ENCODE measurements around the gene KMT5B. TPM values are rescaled to one million over a fixed set of nuclear protein-coding genes. Genes with fewer than 3 reads are reported as not detected.

The KMT5B gene
- total RNA-seq, 2 experiments from 2014 or later, result 22.9 to 23.1 TPM

DNA sequence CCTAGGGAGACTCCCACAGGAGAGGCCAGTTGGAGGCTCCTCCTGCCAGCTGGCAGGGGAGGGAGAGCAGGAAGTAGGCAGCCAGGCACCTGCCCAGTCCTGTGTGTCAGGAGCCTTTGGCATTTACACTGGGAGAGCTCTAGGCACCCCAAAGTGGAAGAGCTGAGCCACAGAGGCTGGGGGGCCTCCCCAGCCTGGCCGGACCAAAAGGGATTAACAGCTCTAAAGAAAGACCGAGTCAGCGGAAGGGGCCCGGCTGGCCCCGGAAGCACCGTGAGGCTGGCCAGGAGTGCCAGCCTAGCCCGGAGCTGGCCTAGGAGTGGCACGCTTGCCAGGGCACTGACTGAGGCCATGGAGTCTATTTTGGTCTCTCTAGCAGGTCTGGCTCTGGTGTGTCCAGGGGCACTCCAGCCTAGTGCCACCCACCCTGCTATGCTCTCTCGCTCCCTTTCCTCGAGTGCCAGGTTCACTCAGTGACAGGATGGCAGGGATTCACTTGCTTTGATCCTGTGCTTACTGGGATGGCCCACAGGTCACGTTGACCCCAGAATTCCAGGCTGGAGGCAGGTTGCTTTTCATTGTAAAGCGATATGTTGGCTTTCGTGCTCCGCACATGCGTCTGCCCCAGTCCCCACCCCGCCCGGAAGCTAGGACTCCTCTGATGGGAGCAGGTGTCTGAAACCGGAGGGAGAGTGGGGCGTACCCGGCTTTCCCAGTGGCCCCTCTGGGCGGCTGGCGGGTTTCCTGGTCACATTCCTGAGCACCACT lies 3.3 kb upstream of the KMT5B start:
- Mint-ChIP-seq H3K9me3 (ENCODE audit: low read depth) (no peaks in the 10 kb centered on the region), H3K4me1 (peaks cover 21% of the 10 kb centered on the region), H3K27me3 (peaks cover 2% of the 10 kb centered on the region), H3K27ac (no peak overlapping the region), H3K36me3 (ENCODE audit: low read depth) (peaks cover 2% of the 10 kb centered on the region), H3K4me3 (no peak overlapping the region)
- DNase-seq (no peak), ATAC-seq (no peak)
- POLR2A ChIA-PET, result interaction anchor here (0.7 kb wide), 1 partner anchor 156 kb away, joined by 3 read pairs; no protein-coding TSS in a partner anchor
- CTCF ChIA-PET, result interaction anchor here (1.4 kb wide), 1 partner anchor 9 kb away, joined by 3 read pairs; no protein-coding TSS in a partner anchor
- intact Hi-C loops (cut with DNase I, micrococcal nuclease), result no loop called here

DNA sequence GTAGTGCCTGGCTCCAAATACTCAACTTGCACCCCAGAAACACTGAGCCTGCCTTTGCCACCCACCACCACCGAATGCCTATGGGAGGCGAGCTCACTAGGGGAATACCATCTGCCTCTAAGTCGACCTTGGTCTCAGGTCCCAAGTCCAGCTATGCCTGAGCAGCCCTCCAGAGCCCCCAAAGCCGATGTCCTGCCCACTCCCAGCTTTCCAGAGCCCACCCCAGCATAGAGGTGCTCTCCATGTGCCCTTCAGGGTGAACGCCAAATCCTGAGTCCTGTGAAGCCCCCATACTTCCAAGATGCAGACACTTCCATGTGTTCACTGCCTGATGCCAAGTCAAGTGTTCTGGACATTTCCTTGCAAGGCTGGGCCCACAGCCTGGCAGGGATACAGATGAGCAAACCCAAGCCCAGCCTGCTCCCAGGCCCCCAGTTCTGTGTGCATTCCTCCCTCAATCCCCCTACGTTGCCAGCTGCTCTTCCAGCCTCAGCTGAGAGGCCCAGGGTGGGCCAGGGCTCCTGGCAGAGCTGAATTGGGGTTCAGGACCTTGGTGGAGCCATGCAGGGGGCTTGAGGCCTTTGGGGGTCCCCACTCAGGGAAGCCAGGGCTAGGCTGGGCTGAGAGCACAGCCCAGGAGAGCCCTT lies 2.6 kb upstream of the KMT5B start:
- Mint-ChIP-seq H3K27me3 (peaks cover 2% of the 10 kb centered on the region), H3K9me3 (ENCODE audit: low read depth) (no peaks in the 10 kb centered on the region), H3K4me1 (peaks cover 29% of the 10 kb centered on the region), H3K4me3 (peak overlapping the region; percentile 71), H3K36me3 (ENCODE audit: low read depth) (peaks cover 2% of the 10 kb centered on the region), H3K27ac (no peak overlapping the region)
- DNase-seq (no peak), ATAC-seq (no peak)
- POLR2A ChIA-PET, result no interaction called here
- CTCF ChIA-PET, result interaction anchor here (1.0 kb wide), 1 partner anchor 12 kb away, joined by 3 read pairs; no protein-coding TSS in a partner anchor
- intact Hi-C loops (cut with DNase I, micrococcal nuclease), result no loop called here

DNA sequence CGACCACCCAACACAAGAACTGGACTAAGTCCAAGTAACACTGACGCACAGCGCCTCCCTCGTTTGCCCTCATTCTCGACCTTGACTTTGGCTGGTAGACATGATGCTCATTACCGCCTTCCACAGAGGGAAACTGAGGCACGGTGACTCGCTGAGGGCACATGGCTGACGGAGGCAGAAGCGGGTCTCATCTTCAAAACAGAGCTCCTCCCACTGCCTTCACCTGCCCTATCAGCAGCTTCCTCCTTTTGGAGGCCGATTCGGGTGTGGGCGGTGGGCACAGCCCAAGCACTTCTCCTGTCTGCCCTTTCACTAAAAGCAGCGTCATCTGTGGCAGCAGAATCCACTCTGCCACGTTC lies 2.0 kb upstream of the KMT5B start:
- DNase-seq, result peak; percentile 72
- Mint-ChIP-seq H3K27ac (peak overlapping the region; percentile 42), H3K4me3 (peak overlapping the region; percentile 71), H3K4me1 (peaks cover 34% of the 10 kb centered on the region), H3K9me3 (ENCODE audit: low read depth) (no peaks in the 10 kb centered on the region), H3K36me3 (ENCODE audit: low read depth) (peaks cover 2% of the 10 kb centered on the region), H3K27me3 (peaks cover 2% of the 10 kb centered on the region)
- ChIA-PET POLR2A (no interaction called here), CTCF (interaction anchor here (1.0 kb wide), 1 partner anchor 12 kb away, joined by 3 read pairs; no protein-coding TSS in a partner anchor)
- intact Hi-C loops (cut with DNase I, micrococcal nuclease), result no loop called here
- peak; percentile 27 for ATAC-seq

DNA sequence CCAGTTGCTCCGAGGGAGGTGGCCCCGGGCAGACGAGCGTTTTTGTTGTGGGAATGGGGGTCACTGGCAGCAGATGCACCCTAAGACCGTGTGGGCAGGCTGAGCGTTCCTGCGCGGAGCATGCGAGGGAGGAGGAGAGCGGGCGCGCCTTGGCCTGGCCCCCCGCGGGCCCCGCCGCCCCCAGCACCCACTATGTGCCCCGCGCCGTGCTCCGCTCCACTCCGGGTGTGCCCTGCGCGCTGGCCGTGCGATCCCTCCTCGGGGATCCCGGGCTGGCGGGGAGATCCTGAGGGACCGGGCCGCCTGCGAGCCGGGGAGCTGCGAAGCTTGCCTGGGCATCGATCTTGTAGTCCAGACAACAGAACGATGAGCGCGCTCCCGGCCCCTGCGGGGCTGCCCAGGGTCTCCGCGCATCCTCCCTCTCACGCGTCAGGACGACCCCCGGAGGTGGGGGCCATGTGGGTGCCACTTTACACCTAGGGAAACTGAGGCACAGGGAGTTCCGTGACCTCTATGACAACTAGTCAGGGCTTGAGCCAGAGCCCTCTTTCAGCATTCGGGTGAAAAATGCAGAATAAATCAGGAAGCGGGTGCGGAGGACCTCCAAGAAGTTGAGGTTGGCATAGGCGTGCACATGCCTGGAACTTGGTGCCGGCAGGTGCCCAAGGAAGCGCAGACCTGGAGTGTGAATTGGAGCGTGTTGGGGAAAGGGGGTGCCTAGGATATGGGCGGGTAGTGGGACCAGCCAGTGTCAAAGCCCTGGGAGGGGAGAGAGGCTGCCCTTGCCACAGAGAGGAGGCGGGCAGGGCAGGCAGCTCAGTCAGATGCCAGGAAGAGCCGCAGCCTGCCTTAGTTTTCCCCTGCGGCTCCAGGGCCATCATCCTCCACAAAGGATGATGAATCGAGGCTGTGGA lies 1.3 kb upstream of the KMT5B start:
- Mint-ChIP-seq H3K36me3 (ENCODE audit: low read depth) (peaks cover 2% of the 10 kb centered on the region), H3K27ac (no peak overlapping the region), H3K4me1 (peaks cover 41% of the 10 kb centered on the region), H3K27me3 (peaks cover 2% of the 10 kb centered on the region), H3K9me3 (ENCODE audit: low read depth) (no peaks in the 10 kb centered on the region), H3K4me3 (peak overlapping the region; percentile 71)
- intact Hi-C loops (cut with DNase I, micrococcal nuclease), result loop anchor here in 1 of 2 experiments (5.0 kb wide), 1 partner anchor 628 kb away; the partner anchor contains the start of gene CPT1A
- POLR2A ChIA-PET, result no interaction called here
- DNase-seq, result peak; percentile 32
- peak; percentile 5 for ATAC-seq
- CTCF ChIA-PET, result interaction anchor here (0.7 kb wide), 1 partner anchor 15 kb away, joined by 3 read pairs; no protein-coding TSS in a partner anchor

DNA sequence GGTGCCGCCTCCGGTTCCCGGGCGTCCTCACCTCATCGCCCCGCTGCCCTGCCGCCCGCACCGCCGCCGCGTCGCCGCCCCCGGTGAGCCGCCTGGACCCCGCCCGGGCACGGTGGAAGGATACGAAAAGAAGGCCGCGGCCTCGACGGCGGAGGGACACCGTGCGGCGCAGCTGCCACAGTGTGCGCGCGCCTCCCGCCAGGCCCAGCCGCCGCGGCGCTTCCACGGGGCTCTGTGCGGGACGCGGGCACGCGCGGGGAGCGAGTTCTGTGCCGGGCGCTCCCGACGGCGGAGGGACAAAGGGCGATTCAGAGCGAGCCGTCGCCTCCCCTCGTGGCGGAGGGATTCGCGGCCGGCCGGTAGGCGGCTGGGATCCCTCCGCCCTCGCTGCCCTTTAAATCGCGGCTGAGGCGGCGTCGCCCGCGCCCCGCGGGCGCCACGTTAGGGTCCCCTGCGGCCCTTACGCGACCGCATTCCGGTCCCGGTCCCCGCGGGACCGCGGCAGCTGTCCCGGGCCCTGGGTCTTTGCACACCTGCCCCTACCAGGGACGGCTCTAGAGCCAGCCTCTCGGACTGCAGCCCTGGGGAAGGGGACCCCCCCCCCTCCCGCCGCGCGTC lies 568 bp upstream of the KMT5B start:
- intact Hi-C loops (cut with DNase I, micrococcal nuclease), result loop anchor here in 1 of 2 experiments (1.0 to 5.0 kb wide), 6 partner anchors 59 to 689 kb away; partner anchors contain the start of genes CPT1A, IGHMBP2, MRPL21 and PPP6R3
- H3K27ac Mint-ChIP-seq, result no peak overlapping the region
- peaks cover 47% of the 10 kb centered on the region for H3K4me1 Mint-ChIP-seq
- POLR2A ChIA-PET, result no interaction called here
- DNase-seq, result peak; percentile 87
- peak overlapping the region; percentile 71 for H3K4me3 Mint-ChIP-seq
- H3K27me3 Mint-ChIP-seq, result peaks cover 2% of the 10 kb centered on the region
- peak; percentile 41 for ATAC-seq
- CTCF ChIA-PET, result interaction anchor here (0.7 kb wide), 1 partner anchor 14 kb away, joined by 3 read pairs; no protein-coding TSS in a partner anchor
- no peaks in the 10 kb centered on the region for H3K9me3 Mint-ChIP-seq (ENCODE audit: low read depth)
- H3K36me3 Mint-ChIP-seq (ENCODE audit: low read depth), result peaks cover 2% of the 10 kb centered on the region

DNA sequence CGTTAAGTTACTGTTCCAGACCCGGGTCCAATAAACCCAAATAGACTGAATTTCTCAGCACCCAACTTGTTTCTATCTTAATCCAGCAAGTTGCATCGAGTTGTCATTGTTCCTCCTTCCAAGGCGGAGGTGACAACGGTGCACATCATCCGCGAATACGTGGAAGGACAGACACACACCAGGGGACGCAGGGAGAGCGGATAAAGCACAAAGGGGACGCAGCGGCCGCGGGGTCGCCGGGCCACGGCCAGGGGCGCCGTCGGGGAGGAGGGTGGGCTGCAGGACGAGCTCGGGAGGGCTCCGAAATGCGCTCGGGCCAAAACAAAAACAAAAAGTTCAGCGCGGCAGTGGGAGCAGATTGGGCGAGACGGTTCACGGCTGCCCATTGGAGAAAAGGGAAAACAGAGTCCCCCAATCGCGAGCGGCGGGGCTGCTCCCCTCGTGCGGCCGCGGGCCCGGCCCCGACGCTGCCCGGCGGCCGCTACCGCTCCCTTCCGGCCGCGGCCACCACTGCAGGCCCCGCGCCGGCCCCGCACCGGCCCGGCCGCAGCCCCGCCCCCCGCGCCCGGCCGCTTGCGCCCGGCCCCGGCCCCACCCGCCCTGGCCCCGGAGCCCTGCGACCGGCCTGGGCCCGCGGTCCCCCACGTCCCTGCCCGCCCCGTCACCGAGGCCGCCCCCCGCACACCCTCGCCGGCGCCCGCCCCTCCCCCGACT lies 518 bp downstream of the KMT5B start:
- Mint-ChIP-seq H3K27me3 (peaks cover 2% of the 10 kb centered on the region), H3K4me3 (peak overlapping the region; percentile 90), H3K27ac (peak overlapping the region; percentile 91), H3K36me3 (ENCODE audit: low read depth) (peaks cover 2% of the 10 kb centered on the region), H3K4me1 (peaks cover 50% of the 10 kb centered on the region), H3K9me3 (ENCODE audit: low read depth) (no peaks in the 10 kb centered on the region)
- POLR2A ChIA-PET, result no interaction called here
- ATAC-seq (peak; percentile 68), DNase-seq (peak; percentile 77)
- CTCF ChIA-PET, result interaction anchor here (0.8 to 1.3 kb wide), 3 partner anchors 18 to 95 kb away, joined by 3 to 6 read pairs (median 5); no protein-coding TSS in a partner anchor
- intact Hi-C loops (cut with DNase I, micrococcal nuclease), result loop anchor here in 1 of 2 experiments (1.0 to 5.0 kb wide), 8 partner anchors 60 to 690 kb away; partner anchors contain the start of genes CHKA, CPT1A, IGHMBP2 and MRPL21

DNA sequence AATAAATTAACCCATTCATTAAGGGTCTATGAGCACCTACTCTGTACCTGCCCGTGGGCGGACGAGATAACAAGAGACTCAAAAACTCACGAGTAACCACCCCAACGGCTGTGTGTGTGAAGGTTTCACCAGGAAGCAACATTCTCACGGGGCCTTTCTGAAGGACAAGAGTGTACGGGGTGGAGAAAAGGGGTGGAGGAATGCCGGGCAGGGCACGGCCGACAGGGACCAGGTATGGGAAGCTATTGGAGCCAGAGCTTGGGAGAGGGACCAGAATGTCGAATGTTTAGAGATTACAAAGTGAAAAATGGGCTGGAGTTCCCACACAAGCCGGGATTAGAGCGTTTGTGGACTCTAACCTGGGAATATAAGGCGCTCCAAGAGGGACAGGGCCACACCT lies 1.6 kb downstream of the KMT5B start:
- Mint-ChIP-seq H3K4me1 (peaks cover 55% of the 10 kb centered on the region), H3K27ac (peak overlapping the region; percentile 56), H3K4me3 (peak overlapping the region; percentile 90), H3K36me3 (ENCODE audit: low read depth) (peaks cover 2% of the 10 kb centered on the region), H3K9me3 (ENCODE audit: low read depth) (no peaks in the 10 kb centered on the region), H3K27me3 (peaks cover 2% of the 10 kb centered on the region)
- DNase-seq (peak; percentile 32), ATAC-seq (no peak)
- POLR2A ChIA-PET, result no interaction called here
- intact Hi-C loops (cut with DNase I, micrococcal nuclease), result loop anchor here in 1 of 2 experiments (5.0 kb wide), 1 partner anchor 631 kb away; the partner anchor contains the start of gene CPT1A
- CTCF ChIA-PET, result interaction anchor here (0.7 to 1.7 kb wide), 8 partner anchors 9 to 110 kb away, joined by 3 to 6 read pairs (median 4); no protein-coding TSS in a partner anchor

DNA sequence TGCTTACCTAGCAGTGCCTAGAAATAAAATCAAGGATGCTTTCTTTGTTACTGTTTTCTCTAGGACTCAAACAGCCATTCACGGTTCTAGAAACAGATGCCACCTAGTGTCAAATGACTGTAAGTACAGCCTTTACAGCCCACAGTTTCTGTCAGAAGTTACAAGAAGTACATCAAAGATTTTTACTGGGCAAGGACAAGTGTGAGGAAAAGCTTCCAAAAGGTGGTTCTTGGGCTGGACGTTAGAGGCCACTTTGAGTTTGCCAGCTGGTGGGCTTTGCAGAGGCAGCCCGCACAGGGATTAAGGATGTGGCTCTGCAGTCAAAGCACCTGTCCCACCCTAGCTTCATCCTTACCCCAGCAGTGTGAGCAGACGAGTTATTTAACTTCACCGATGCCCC lies 6.9 kb downstream of the KMT5B start:
- Mint-ChIP-seq H3K27ac (peak overlapping the region; percentile 20), H3K9me3 (ENCODE audit: low read depth) (no peaks in the 10 kb centered on the region), H3K4me1 (peaks cover 69% of the 10 kb centered on the region), H3K4me3 (no peak overlapping the region), H3K27me3 (no peaks in the 10 kb centered on the region), H3K36me3 (ENCODE audit: low read depth) (no peaks in the 10 kb centered on the region)
- ATAC-seq (peak; percentile 62), DNase-seq (no peak)
- CTCF ChIA-PET, result interaction anchor here (0.7 to 1.6 kb wide), 7 partner anchors 11 to 90 kb away, joined by 3 to 6 read pairs (median 3); no protein-coding TSS in a partner anchor
- POLR2A ChIA-PET, result no interaction called here
- intact Hi-C loops (cut with DNase I, micrococcal nuclease), result loop anchor here (2.0 to 10.0 kb wide), 2 partner anchors 197 to 201 kb away; partner anchors contain the start of gene UNC93B1 (in 1 of the 2)

DNA sequence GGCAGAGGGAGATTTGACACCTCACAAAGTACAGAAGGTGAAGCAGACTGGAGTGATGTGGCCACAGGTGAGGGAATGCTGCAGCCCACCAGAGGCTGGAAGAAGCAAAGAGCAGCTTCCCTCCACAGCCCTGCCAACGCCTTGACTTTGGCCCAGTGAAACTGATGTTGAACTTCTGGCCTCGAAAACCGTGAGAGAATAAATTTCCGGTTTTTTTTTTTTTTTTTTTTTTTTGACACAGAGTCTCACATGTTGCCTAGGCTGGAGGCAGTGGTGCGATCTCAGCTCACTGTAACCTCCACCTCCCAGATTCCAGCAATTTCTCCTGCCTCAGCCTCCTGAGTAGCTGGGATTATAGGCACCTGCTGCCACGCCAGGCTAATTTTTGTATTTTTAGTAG lies 8.7 kb downstream of the KMT5B start:
- no peak overlapping the region for H3K27ac Mint-ChIP-seq
- H3K9me3 Mint-ChIP-seq (ENCODE audit: low read depth), result no peaks in the 10 kb centered on the region
- no peak overlapping the region for H3K4me3 Mint-ChIP-seq
- peaks cover 68% of the 10 kb centered on the region for H3K4me1 Mint-ChIP-seq
- intact Hi-C loops (cut with DNase I, micrococcal nuclease), result loop anchor here in 1 of 2 experiments (10.0 kb wide), 1 partner anchor 200 kb away; the partner anchor contains the start of gene UNC93B1
- no peaks in the 10 kb centered on the region for H3K27me3 Mint-ChIP-seq
- ATAC-seq (no peak), DNase-seq (no peak)
- ChIA-PET CTCF (interaction anchor here (0.7 to 1.6 kb wide), 4 partner anchors 11 to 56 kb away, joined by 4 to 17 read pairs (median 5); no protein-coding TSS in a partner anchor), POLR2A (interaction anchor here (0.6 kb wide), 1 partner anchor 29 kb away, joined by 4 read pairs; no protein-coding TSS in a partner anchor)
- no peaks in the 10 kb centered on the region for H3K36me3 Mint-ChIP-seq (ENCODE audit: low read depth)
